GM23338 (cell line): ENCODE measurements around the gene RSAD1.

Experiments used
- EZH2phosphoT487 ChIP-seq: fragments of 200-600 bp; sonication (generic); IDR thresholded peaks from one replicate; pipeline ENCODE4 v1.8.1; 2018; ENCODE audit warnings: antibody characterized with exemption; ENCODE audit not compliant: unreplicated experiment
- POLR2AphosphoS5 ChIP-seq: IDR thresholded peaks from 2 replicates; pipeline ENCODE4 v1.6.1; 2016; ENCODE audit warnings: antibody characterized with exemption, low read depth
- TF ChIP-seq, protein P1 (sequence below), 2 experiments: fragments of 200-600 bp in 1 of 2; sonication (generic) in 1 of 2; conservative IDR thresholded peaks; 2 replicates each; pipeline versions ENCODE4 v1.5.1 to v1.6.1; 2016 to 2017; ENCODE audit warnings: antibody characterized with exemption in 2 of 2, low read depth in 2 of 2, mild to moderate bottlenecking in 2 of 2, moderate library complexity in 1 of 2

- TF ChIP-seq POLR2AphosphoS5 (no peak), EZH2phosphoT487 (no peak)
- TF ChIP-seq, protein P1, sequence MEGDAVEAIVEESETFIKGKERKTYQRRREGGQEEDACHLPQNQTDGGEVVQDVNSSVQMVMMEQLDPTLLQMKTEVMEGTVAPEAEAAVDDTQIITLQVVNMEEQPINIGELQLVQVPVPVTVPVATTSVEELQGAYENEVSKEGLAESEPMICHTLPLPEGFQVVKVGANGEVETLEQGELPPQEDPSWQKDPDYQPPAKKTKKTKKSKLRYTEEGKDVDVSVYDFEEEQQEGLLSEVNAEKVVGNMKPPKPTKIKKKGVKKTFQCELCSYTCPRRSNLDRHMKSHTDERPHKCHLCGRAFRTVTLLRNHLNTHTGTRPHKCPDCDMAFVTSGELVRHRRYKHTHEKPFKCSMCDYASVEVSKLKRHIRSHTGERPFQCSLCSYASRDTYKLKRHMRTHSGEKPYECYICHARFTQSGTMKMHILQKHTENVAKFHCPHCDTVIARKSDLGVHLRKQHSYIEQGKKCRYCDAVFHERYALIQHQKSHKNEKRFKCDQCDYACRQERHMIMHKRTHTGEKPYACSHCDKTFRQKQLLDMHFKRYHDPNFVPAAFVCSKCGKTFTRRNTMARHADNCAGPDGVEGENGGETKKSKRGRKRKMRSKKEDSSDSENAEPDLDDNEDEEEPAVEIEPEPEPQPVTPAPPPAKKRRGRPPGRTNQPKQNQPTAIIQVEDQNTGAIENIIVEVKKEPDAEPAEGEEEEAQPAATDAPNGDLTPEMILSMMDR (conservative IDR thresholded peaks at IDR 0.05; ENCODE audit: low read depth in 2 of 2) = no peak
Observed at GRCh38 chr17:50534979-50535326, 56.3 kb downstream of the RSAD1 start.
